ENCODE data around the gene MEF2B. TPM values are rescaled to one million over a fixed set of nuclear protein-coding genes. Genes with fewer than 3 reads are reported as not detected.
A peak's percentile ranks its signal among the peaks of the same experiment; 100 is the strongest.

Gene MEF2B
- total RNA-seq, 1 experiment from 2014 or later: 1.3 TPM

DNA sequence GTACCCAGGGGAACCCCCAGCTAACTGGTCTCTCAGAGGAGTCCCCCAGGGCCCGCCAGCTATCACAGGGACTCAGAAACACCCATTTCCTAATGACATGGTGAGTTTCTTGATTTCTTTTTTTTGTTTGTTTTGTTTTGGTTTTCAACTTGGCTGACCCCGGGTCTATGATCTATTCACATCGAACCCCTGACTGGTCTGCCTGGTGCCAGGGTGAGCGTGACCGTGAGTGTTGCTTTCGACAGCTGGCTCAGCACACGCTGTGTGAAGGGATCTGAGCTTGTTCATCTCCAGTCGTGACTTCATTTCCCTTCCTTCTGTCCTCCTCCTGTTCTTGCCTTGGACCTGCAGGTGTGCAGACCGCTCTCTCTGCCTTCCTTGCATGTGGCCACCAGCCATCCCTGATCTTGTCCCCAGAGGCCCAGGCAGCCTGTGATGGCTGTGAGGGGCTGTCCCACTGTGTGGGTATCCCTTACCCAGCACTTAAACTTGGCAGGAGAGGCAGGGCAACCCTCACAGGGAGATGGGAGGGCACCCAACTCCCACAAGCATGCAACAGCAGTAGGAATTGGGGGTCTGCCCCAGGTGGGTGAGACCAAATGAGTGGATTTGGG, 58.0 kb downstream of the MEF2B start:
- H3K18ac ChIP-seq (ENCODE audit: insufficient read length, low read depth, low read length): no peak overlapping the region
- H3K56ac ChIP-seq (ENCODE audit: insufficient read length, low read depth, low read length): no peak overlapping the region
- Mint-ChIP-seq H3K9me3 (no peaks in the 10 kb centered on the region), H3K4me3 (no peak overlapping the region; a peak in 1 of 5 replicates), H3K4me1 (peaks cover 15 to 28% of the 10 kb centered on the region in 2 experiments), H3K27me3 (ENCODE audit: low read depth) (peaks cover 46% of the 10 kb centered on the region), H3K36me3 (ENCODE audit: insufficient read depth in 1 of 3, low read depth in 3 of 3) (peaks cover 0 to 7% (median 5%) of the 10 kb centered on the region in 3 experiments; a peak in 4 of 7 replicates), H3K27ac (peak overlapping the region in 1 of 3 experiments; percentile 41; a peak in 2 of 7 replicates)
- H4K8ac ChIP-seq (replicated peaks; ENCODE audit: insufficient read length, low read depth, low read length): no peak overlapping the region
- H3K4ac ChIP-seq (ENCODE audit: low read depth, low read length): no peak overlapping the region
- WGBS (ENCODE audit: extremely low coverage, insufficient read length, low lambda C conversion rate): no CpG with 5 or more reads among the region's 9 CpGs
- H3K9ac ChIP-seq (ENCODE audit: extremely low read depth, insufficient read length, low read length): no peak overlapping the region
- no peak overlapping the region for H4K91ac ChIP-seq (ENCODE audit: insufficient read length, low read depth, low read length)
- no peak overlapping the region for H3K27ac ChIP-seq (ENCODE audit: insufficient read length, low read depth, low read length)
- H3K79me1 ChIP-seq (ENCODE audit: insufficient read depth, low read depth, low read length, poor library complexity, severe bottlenecking): no peaks in the 10 kb centered on the region
- H3K23me2 ChIP-seq (ENCODE audit: insufficient read length, low read depth, low read length, poor library complexity, severe bottlenecking): no peaks in the 10 kb centered on the region
- no peaks in the 10 kb centered on the region for H3K4me1 ChIP-seq (ENCODE audit: insufficient read depth, low read length)
- no peak overlapping the region for H2AK5ac ChIP-seq (ENCODE audit: insufficient read length, low read length)
- no peak overlapping the region for H3K4me2 ChIP-seq (ENCODE audit: insufficient read depth, insufficient read length, low read length)
- no peak overlapping the region for H2BK20ac ChIP-seq (ENCODE audit: low read depth, low read length, poor library complexity, severe bottlenecking)
- H2BK15ac ChIP-seq (ENCODE audit: low read depth, low read length): no peak overlapping the region
- no peak overlapping the region for H3T11ph ChIP-seq (ENCODE audit: low read length)
- no peak for DNase-seq
- no peak overlapping the region for H3K23ac ChIP-seq (ENCODE audit: insufficient read length, low read depth, low read length)
- no peak overlapping the region for H4K5ac ChIP-seq (ENCODE audit: insufficient read length, low read depth, low read length)
- no peaks in the 10 kb centered on the region for H3K27me3 ChIP-seq (ENCODE audit: insufficient read depth, low read length)
- no peak overlapping the region for H2BK12ac ChIP-seq (ENCODE audit: insufficient read length, low read depth, low read length)
- no peak overlapping the region for H3K14ac ChIP-seq (ENCODE audit: insufficient read depth, low read length)
- H2BK120ac ChIP-seq (ENCODE audit: low read depth, low read length, poor library complexity, severe bottlenecking): no peak overlapping the region
- TF ChIP-seq, protein P1, sequence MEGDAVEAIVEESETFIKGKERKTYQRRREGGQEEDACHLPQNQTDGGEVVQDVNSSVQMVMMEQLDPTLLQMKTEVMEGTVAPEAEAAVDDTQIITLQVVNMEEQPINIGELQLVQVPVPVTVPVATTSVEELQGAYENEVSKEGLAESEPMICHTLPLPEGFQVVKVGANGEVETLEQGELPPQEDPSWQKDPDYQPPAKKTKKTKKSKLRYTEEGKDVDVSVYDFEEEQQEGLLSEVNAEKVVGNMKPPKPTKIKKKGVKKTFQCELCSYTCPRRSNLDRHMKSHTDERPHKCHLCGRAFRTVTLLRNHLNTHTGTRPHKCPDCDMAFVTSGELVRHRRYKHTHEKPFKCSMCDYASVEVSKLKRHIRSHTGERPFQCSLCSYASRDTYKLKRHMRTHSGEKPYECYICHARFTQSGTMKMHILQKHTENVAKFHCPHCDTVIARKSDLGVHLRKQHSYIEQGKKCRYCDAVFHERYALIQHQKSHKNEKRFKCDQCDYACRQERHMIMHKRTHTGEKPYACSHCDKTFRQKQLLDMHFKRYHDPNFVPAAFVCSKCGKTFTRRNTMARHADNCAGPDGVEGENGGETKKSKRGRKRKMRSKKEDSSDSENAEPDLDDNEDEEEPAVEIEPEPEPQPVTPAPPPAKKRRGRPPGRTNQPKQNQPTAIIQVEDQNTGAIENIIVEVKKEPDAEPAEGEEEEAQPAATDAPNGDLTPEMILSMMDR (conservative IDR thresholded peaks at IDR 0.05): no peak
- no peaks in the 10 kb centered on the region for H3K9me3 ChIP-seq (ENCODE audit: control insufficient read depth, low read depth, low read length)
- H3K79me2 ChIP-seq (ENCODE audit: insufficient read depth, low read length): no peaks in the 10 kb centered on the region
- H4K20me1 ChIP-seq (ENCODE audit: control insufficient read depth, insufficient read depth, insufficient read length): no peaks in the 10 kb centered on the region
- no peak overlapping the region for H2AFZ ChIP-seq (ENCODE audit: low read length)
- no peak overlapping the region for H2BK5ac ChIP-seq (ENCODE audit: insufficient read length, low read length)

Data from H9 (cell line).